Mesenchymal stem cell (in vitro differentiated cells and primary cell): ENCODE measurements around the gene TMEM116.
"Not testable (repeated sequence)": the region's sequence is repeated elsewhere in the genome, so short reads cannot be mapped to it uniquely, and the experiment has no call there.

ENCODE experiments used
- DNase-seq: peaks from one replicate; pipeline ENCODE4 v3.0.0-alpha.2; 2013
- H2AFZ ChIP-seq: one replicate; pipeline ENCODE4 v1.6.1; 2013; ENCODE audit warnings: low read depth, mild to moderate bottlenecking, control low read depth, inconsistent platforms, low read length, moderate library complexity
- H2AK5ac ChIP-seq: 2 replicates; pipeline ENCODE4 v1.6.1; 2013; ENCODE audit warnings: low read length, moderate library complexity, mild to moderate bottlenecking, inconsistent platforms; ENCODE audit not compliant: severe bottlenecking
- H2BK120ac ChIP-seq: one replicate; pipeline ENCODE4 v1.6.1; 2013; ENCODE audit warnings: low read depth, mild to moderate bottlenecking, inconsistent platforms, low read length, moderate library complexity
- H2BK12ac ChIP-seq, 2 experiments: one replicate each; pipeline ENCODE4 v1.6.1; 2013; ENCODE audit warnings: inconsistent platforms in 2 of 2, low read length in 2 of 2, mild to moderate bottlenecking in 2 of 2, moderate library complexity in 2 of 2, control low read depth in 1 of 2
- H2BK15ac ChIP-seq: one replicate; pipeline ENCODE4 v1.6.1; 2013; ENCODE audit warnings: mild to moderate bottlenecking, low read depth, inconsistent platforms; ENCODE audit not compliant: poor library complexity, severe bottlenecking
- H2BK5ac ChIP-seq: 2 replicates; pipeline ENCODE4 v1.6.1; 2013; ENCODE audit warnings: low read depth, mild to moderate bottlenecking, low read length, control low read depth, inconsistent platforms; ENCODE audit not compliant: poor library complexity, severe bottlenecking
- H3K14ac ChIP-seq, 2 experiments: one replicate each; pipeline ENCODE4 v1.6.1; 2013; ENCODE audit warnings: inconsistent platforms in 2 of 2, low read length in 2 of 2, control low read depth in 1 of 2, mild to moderate bottlenecking in 1 of 2, moderate library complexity in 1 of 2
- H3K18ac ChIP-seq, 2 experiments: one replicate each; pipeline ENCODE4 v1.6.1; 2013; ENCODE audit warnings: inconsistent platforms in 2 of 2, low read length in 2 of 2, control low read depth in 1 of 2, low read depth in 1 of 2, mild to moderate bottlenecking in 1 of 2
- H3K23ac ChIP-seq, 2 experiments: one replicate each; pipeline ENCODE4 v1.6.1; 2013; ENCODE audit warnings: inconsistent platforms in 2 of 2, low read length in 2 of 2, mild to moderate bottlenecking in 2 of 2, moderate library complexity in 2 of 2, control low read depth in 1 of 2
- H3K27ac ChIP-seq: 2 replicates; pipeline ENCODE4 v1.5.1; 2013; ENCODE audit warnings: mild to moderate bottlenecking, moderate library complexity, low read length, control low read depth, inconsistent platforms; ENCODE audit not compliant: poor library complexity, severe bottlenecking
- H3K27me3 ChIP-seq, 2 experiments: 2 replicates each; pipeline versions ENCODE4 v1.6.1 to v1.7.0; 2013; ENCODE audit warnings: low read length in 2 of 2, mild to moderate bottlenecking in 2 of 2, moderate library complexity in 2 of 2, control low read depth in 1 of 2, inconsistent platforms in 1 of 2; ENCODE audit not compliant: control insufficient read depth in 1 of 2, insufficient read depth in 1 of 2
- H3K36me3 ChIP-seq, 2 experiments: 2 replicates each; pipeline versions ENCODE4 v1.6.1 to v1.7.0; 2013; ENCODE audit warnings: low read length in 2 of 2, control low read depth in 1 of 2, inconsistent platforms in 1 of 2, low read depth in 1 of 2, mild to moderate bottlenecking in 1 of 2; ENCODE audit not compliant: insufficient read depth in 2 of 2, control insufficient read depth in 1 of 2
- H3K4ac ChIP-seq, 2 experiments: one replicate each; pipeline ENCODE4 v1.6.1; 2013; ENCODE audit warnings: inconsistent platforms in 2 of 2, low read length in 2 of 2, mild to moderate bottlenecking in 2 of 2, moderate library complexity in 2 of 2, control low read depth in 1 of 2, low read depth in 1 of 2
- H3K4me1 ChIP-seq: 2 replicates; pipeline ENCODE4 v1.6.1; 2013; ENCODE audit warnings: low read depth, low read length, control low read depth; ENCODE audit not compliant: control insufficient read depth, insufficient read depth
- H3K4me2 ChIP-seq: 2 replicates; pipeline ENCODE4 v1.6.1; 2013; ENCODE audit warnings: low read length, mild to moderate bottlenecking, inconsistent platforms; ENCODE audit not compliant: poor library complexity, severe bottlenecking
- H3K4me3 ChIP-seq, 2 experiments: 2 replicates each; pipeline versions ENCODE4 v1.5.1 to v1.7.0; 2013; ENCODE audit warnings: low read length in 2 of 2, mild to moderate bottlenecking in 2 of 2, control low read depth in 1 of 2, low read depth in 1 of 2; ENCODE audit not compliant: insufficient read depth in 1 of 2
- H3K79me1 ChIP-seq: replicated peaks from 2 replicates; pipeline ENCODE4 v1.6.1; 2013; ENCODE audit warnings: mild to moderate bottlenecking, control low read depth, low read length, inconsistent platforms; ENCODE audit not compliant: poor library complexity, severe bottlenecking
- H3K9ac ChIP-seq: 2 replicates; pipeline ENCODE4 v1.7.0; 2013; ENCODE audit warnings: mild to moderate bottlenecking, low read length, moderate library complexity
- H3K9me3 ChIP-seq: 2 replicates; pipeline ENCODE4 v1.7.0; 2013; ENCODE audit warnings: mild to moderate bottlenecking, low read length; ENCODE audit not compliant: control insufficient read depth
- H4K8ac ChIP-seq: one replicate; pipeline ENCODE4 v1.6.1; 2013; ENCODE audit warnings: inconsistent platforms, mild to moderate bottlenecking, low read length, moderate library complexity
- H4K91ac ChIP-seq: one replicate; pipeline ENCODE4 v1.6.1; 2013; ENCODE audit warnings: mild to moderate bottlenecking, low read length, inconsistent platforms
- WGBS: methylation state at CpG from one replicate; pipeline ENCODE4 v1.1.7; 2013; ENCODE audit warnings: mixed read lengths; 5-methylcytosine and 5-hydroxymethylcytosine counted together

Gene TMEM116

GRCh38 chr12:111964935-111965334 is 48.0 kb downstream of the TMEM116 start:
- Histone ChIP-seq H3K36me3 (no peaks in the 10 kb centered on the region), H2BK15ac (no peak overlapping the region), H2AK5ac (no peak overlapping the region), H3K9ac (no peak overlapping the region), H3K18ac (no peak overlapping the region), H3K23ac (no peak overlapping the region), H3K79me1 (no peaks in the 10 kb centered on the region), H4K91ac (no peak overlapping the region), H4K8ac (no peak overlapping the region), H3K4me2 (no peak overlapping the region), H2BK12ac (no peak overlapping the region), H2AFZ (no peak overlapping the region), H3K4me1 (no peaks in the 10 kb centered on the region), H2BK5ac (no peak overlapping the region), H3K4ac (no peak overlapping the region), H3K14ac (no peak overlapping the region), H2BK120ac (no peak overlapping the region), H3K9me3 (peaks cover 1% of the 10 kb centered on the region), H3K27me3 (no peaks in the 10 kb centered on the region), H3K27ac (no peak overlapping the region), H3K4me3 (no peak overlapping the region)
- DNase-seq, result no peak
- no CpG with 5 or more reads among the region's 1 CpG for WGBS

- H3K4me1 ChIP-seq, H2AK5ac ChIP-seq, H2BK120ac ChIP-seq, H2BK5ac ChIP-seq, H4K8ac ChIP-seq, H3K36me3 ChIP-seq, H3K27ac ChIP-seq, H3K4me3 ChIP-seq, H3K9me3 ChIP-seq, H2BK12ac ChIP-seq, H3K18ac ChIP-seq, H3K79me1 ChIP-seq, DNase-seq, H3K23ac ChIP-seq, H2BK15ac ChIP-seq, H3K4me2 ChIP-seq, H3K9ac ChIP-seq, H3K27me3 ChIP-seq, H3K4ac ChIP-seq, H2AFZ ChIP-seq, H3K14ac ChIP-seq, H4K91ac ChIP-seq: not testable (repeated sequence)
- WGBS, result no CpG with 5 or more reads among the region's 2 CpGs
These were observed 53.4 kb downstream of the TMEM116 start for GRCh38 chr12:111959518-111959917.

GRCh38 chr12:111957224-111957623 is 55.7 kb downstream of the TMEM116 start:
- not testable (repeated sequence) for H2AFZ ChIP-seq, H3K4me1 ChIP-seq, H3K4me3 ChIP-seq, H3K4me2 ChIP-seq, H2BK5ac ChIP-seq, H3K27me3 ChIP-seq, H3K4ac ChIP-seq, H3K79me1 ChIP-seq, H4K91ac ChIP-seq, H2BK15ac ChIP-seq, H3K36me3 ChIP-seq, H2AK5ac ChIP-seq, H2BK12ac ChIP-seq, DNase-seq, H3K14ac ChIP-seq, H3K27ac ChIP-seq, H2BK120ac ChIP-seq, H3K9me3 ChIP-seq, H4K8ac ChIP-seq, H3K18ac ChIP-seq, H3K23ac ChIP-seq, H3K9ac ChIP-seq
- 95% methylated on average over 29 of the region's 31 CpGs for WGBS

- H2AK5ac ChIP-seq, result no peak overlapping the region
- no peak overlapping the region for H2BK5ac ChIP-seq
- peaks cover 3% of the 10 kb centered on the region for H3K9me3 ChIP-seq
- H2BK120ac ChIP-seq, result no peak overlapping the region
- no peak overlapping the region for H3K4me2 ChIP-seq
- H3K18ac ChIP-seq, result no peak overlapping the region
- no peak overlapping the region for H2BK12ac ChIP-seq
- H3K36me3 ChIP-seq, result no peaks in the 10 kb centered on the region
- H3K79me1 ChIP-seq, result peaks cover 1% of the 10 kb centered on the region
- no peaks in the 10 kb centered on the region for H3K27me3 ChIP-seq
- no peak overlapping the region for H2BK15ac ChIP-seq
- no peak overlapping the region for H3K14ac ChIP-seq
- WGBS, result 72% methylated on average over 5 of the region's 5 CpGs
- no peak overlapping the region for H3K9ac ChIP-seq
- no peak overlapping the region for H3K4ac ChIP-seq
- H4K8ac ChIP-seq, result no peak overlapping the region
- no peak overlapping the region for H3K27ac ChIP-seq
- no peaks in the 10 kb centered on the region for H3K4me1 ChIP-seq
- no peak overlapping the region for H3K23ac ChIP-seq
- H4K91ac ChIP-seq, result no peak overlapping the region
- no peak overlapping the region for H3K4me3 ChIP-seq
- H2AFZ ChIP-seq, result no peak overlapping the region
- no peak for DNase-seq
These were observed 58.0 kb downstream of the TMEM116 start for GRCh38 chr12:111954969-111955368.
